Embryonic facial prominence (tissue), 1 donor: Measurements from ENCODE around the gene MAP3K5.
"Not testable (repeated sequence)": the region's sequence is repeated elsewhere in the genome, so short reads cannot be mapped to it uniquely, and the experiment has no call there.

Experiments
- DNase-seq: peaks from one replicate; pipeline ENCODE4 v3.0.0-alpha.2; 2016; ENCODE audit errors: extremely low spot score

MAP3K5 gene

DNA sequence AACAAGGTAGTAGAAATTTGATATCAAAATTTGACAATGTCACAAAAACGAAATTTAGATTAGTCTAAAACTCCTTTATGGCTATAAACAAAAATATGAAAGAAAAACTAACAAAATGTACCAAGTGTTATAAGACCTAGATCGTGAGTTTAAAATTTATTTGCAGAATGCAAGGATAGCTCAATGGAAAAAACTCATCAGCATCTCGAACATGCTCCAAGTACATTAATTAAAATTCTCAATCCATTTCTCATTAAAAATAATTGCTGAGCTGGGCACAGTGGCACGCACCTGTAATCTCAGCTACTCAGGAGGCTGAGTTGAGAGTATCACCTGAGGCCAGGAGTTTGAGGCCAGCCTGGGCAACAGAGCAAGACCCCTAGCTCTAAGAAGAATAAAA is 70.8 kb downstream of the MAP3K5 start:
- no peak for DNase-seq

DNA sequence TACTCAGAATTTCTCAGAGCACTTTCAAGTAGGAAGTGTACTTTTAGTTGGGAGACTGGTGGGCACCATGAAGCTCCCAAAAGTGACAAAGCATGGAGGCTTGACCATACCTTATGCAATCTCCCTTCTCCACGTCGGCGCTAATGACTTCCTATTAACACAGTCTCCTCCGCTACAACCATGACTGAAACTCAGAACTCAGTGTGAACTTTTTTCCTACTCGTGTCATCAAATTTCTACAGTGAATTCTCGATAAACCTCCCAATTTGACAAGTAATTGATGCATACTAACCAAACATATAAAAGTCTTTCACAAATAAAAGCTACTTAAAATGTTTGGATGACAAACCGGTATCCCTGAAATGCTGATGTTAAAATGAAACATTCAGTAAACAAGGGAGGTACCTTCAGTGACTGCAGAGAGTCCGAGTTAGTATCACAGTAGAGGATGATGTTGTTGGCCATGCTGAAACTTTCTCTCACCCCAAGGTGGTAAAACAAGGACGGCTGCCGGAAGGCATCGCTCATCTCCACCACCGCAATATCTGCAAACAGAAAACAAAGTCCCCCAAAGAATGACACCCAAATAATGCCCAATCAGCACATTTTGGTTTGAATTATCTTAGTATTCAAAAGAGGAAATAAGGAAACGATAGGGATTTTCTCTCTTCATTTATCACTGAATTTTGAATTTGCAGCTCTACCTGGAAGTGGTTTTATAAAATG is 72.1 kb downstream of the MAP3K5 start:
- no peak for DNase-seq

DNA sequence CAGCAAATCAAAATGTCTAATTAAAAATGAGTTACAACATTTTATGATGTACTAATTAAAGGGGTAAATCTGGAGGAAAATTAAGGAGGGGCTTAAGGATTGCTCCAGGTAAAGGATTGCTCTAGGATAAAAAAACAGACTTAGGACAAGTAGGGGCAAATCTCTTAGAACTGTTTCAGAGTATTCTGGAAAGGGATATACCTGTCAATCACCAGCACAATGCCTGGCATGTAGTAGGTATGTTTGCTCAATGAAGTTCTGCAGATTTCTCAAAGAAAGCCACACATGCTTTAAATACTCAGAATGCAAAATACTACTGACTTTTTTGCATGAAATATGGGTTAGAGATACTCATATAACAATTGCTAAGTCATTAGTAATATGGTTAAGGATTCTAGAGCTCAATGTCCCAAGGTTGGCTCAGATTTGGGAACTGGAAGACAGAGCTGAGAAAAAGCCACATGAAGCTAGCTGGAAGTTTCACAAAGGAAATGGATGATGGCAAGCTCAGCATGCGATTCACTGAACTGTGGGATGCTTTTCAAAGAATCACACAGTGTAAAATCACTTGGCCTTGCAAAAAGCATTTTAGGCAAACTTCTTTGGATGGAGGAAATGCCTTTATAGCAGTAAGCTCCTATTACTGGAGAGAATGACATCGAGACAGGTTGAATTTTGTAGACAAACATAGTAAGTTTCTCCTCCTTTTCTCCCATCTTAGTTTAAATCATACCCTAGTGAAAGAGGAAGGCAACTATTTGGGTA is 72.8 kb downstream of the MAP3K5 start:
- DNase-seq = no peak

DNA sequence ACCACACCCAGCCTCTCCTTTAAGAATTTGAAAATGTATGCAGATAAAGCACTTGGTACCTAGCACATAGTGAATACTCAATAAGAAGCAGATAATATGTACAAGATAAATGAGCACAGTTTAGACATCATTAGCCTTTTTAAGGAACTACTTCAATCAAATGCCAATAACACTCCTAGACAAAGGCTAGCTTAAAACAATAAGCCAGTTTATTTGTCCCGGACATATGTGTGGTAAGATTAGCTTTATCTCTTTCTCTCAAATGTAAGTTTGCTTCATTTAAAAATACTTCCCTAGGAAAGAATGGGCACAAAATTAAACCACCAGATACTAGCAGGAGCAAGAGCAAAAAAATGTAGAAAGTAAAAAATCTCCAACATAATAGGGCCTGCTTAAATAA is 73.8 kb downstream of the MAP3K5 start:
- DNase-seq = no peak

DNA sequence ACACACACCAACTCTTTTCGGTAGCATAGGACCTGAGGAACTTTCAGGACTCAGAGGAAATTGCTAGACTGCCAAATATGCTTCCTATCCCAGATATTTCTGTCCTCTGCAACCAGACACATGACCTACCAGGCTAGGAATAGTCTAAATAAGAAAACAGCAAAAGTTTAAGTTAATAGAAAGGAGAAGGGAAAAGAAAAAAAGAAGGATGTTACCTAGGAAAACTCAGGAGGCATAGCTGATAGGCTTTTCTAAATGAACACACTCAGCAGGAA is 74.6 kb downstream of the MAP3K5 start:
- no peak for DNase-seq

DNA sequence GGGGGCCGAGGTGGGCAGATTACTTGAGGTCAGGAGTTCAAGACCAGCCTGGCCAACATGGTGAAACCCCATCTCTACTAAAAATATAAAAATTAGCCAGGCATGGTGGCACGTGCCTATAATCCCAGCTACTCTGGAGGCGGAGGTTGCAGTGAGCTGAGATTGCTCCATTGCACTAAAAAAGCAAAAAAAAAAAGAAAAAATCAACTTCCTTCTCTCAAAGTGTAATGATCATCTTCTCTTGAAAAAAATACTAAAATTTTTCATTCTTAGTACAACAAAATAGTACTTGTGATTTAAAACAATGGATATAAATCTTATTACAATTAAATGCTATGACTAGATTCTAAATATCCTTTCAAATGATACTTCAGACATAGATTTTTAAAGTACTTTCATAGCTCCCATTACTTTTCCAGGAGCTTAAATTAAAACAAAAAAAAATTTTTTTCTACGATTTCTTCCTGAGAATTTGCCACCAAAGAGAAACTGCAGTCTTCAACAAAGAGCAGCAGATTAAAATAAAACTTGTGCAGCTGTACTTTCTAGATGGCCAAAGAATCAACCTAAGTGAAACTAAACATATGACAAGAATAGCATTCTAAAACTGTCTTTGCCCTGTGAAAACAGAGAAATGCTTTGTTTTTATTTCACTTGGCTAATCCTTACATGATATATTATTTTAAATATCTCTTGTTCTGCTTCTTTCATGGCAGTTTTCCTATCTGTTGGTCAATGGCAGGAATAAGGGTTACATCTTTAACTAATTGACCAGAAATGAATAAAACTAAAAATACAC is 75.2 kb downstream of the MAP3K5 start:
- DNase-seq = no peak

DNA sequence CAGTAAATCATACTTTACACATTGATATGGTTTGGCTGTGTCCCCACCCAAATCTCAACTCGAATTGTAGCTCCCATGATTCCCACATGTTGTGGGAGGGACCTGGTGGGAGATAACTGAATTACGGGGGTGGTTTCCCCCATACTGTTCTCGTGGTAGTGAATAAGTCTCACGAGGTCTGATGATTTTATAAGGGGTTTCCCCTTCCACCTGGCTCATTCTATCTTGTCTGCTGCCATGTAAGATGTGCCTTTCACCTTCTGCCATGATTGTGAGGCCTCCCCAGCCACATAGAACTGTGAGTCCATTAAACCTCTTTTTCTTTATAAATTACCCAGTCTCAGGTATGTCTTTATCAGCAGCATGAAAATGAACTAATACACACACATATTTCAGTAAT is 79.6 kb downstream of the MAP3K5 start:
- not testable (repeated sequence) for DNase-seq

DNA sequence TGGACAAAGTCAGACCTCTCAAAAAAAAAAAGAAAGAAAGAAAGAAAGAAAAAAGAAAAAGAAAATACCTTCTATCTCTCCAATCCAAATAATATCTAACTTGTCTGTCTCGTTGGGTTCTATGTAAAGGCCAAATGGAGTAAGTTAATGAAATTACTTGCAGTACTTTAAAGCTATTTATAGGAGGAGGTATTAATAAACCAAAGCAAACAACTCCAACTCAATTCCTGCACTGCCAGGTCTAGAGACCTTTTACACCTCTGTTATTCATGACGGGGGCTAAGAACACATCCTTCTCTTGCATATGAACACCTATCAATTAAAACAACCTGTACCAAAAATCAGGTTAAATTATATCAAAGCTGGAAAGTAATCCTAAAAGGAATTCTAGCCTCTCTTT is 80.6 kb downstream of the MAP3K5 start:
- no peak for DNase-seq

DNA sequence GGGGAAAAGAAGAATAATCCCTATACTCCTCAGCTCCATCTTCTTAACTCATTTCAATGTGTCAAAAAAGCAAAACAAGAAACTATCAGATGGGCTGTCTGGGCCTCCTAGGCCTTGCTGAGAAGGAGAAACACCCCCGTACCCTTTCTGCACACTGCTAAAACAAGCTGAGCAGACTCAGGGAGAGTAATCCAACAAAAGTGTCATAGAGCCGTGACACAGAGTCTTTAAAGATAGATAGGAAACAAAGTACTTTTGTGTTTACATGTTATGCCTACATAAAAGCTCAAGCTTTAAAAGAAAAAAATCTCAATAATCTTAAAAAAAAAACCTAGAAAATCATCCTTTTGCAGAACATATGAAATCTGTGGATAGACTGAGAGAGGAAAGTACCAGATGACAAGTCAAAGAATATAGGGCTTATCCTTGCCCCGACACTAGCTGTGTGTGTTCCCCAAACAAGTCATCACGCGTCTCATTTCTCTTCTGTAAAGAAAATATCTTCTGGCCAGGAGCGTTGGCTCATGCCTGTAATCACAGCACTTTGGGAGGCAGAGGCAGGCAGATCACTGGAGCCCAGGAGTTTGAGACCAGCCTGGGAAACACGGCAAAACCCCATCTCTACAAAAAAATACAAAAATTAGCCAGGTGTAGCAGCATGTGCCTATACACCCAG is 81.3 kb downstream of the MAP3K5 start:
- DNase-seq = no peak

DNA sequence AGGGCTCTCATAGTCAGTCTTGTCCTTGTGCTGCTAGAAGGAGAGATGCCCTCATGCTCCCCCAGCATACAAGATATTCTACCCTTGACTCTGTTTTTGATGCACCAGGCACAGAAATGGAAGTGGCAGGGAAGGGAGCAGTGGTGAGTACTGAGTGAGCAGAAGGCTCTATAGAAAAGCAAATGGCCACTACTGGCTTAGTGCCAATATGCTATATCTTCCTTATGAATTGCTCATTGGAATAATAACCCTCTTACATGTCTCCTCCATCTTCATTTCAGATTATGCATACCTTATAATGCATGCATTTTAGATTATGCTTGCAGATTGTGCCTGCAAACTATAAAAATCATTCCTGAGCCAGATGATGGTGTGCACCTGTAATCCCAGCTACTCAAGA is 82.8 kb downstream of the MAP3K5 start:
- no peak for DNase-seq

DNA sequence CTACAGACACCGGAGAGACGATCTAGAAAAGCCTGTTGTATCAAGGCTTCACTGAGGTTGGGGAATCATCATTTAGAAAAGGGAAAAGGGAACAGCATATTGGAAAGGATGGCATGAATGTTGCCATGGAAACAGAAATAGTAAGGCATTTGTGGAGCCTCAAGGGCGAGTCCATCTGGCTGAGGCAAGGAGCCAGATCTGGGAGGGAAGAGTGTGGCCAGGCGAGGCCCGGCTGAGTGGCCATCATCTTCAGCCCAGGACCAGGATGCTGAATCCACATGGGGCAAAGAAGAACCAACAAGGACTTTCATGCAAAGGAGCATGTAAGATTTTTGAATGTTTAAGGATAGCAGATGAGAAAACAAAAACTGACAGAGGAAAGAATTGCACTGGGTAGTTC is 85.8 kb downstream of the MAP3K5 start:
- DNase-seq = no peak

DNA sequence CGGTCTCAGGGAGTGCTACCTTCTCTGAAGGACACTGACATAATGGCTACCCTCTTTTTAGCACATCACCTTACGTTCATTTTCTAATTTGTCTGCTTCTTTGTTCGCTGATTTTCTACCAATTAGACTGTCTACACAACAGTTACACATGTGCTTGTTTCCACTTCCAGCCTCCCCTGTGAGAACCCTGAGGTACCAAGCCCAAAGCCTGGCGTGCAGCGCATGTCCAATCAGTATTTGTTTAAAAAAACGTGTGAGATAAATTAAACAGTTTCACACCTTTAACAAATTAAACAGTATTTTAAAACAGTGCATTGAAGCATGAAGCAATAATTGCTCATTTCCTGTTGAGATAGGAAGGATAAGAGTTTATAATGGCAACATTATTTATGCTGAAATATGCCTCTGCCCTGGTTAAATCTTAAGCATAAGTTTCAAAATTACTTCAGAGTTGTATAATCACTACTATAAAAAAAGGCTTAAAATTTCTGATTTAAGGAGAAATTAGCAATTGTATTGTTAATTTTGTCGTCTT is 88.9 kb downstream of the MAP3K5 start:
- no peak for DNase-seq

DNA sequence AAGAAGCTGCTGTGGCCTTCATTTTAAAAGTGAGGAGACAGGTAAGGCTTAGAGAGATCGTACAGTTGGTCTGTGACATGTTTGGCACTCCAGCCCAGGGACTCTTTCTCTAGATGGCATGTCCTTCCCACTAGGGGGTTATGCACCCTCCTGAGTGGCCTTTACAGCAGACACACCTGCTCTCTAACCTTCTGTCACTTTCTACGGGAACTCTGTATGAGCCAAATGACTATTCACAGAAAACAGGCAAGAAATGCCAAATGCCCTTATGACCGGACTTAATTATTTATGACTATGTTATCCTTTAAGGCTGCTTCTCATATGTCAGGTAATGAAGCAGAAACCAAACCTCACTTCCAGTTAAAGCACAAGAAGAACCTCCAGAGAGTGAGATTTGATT is 91.2 kb downstream of the MAP3K5 start:
- DNase-seq = no peak

DNA sequence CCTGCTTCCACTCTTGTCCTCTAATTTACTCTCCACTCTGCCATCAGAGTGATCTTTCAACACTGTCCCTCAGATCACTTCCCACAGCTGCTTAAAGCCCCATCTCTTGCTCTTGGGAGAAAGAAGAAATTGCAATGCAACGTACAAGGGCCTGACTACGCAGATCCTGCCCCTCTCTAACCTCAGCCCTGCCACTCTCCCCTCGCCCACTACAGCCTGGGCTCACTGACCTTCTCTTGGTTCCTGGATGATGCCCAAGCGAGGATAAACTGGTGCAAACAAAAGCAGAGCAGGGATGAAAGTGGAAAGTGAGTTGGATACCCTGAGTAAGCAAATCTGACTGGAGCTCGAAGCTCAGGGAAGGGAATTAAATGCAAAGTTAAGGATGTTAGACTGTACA is 92.9 kb downstream of the MAP3K5 start:
- no peak for DNase-seq

DNA sequence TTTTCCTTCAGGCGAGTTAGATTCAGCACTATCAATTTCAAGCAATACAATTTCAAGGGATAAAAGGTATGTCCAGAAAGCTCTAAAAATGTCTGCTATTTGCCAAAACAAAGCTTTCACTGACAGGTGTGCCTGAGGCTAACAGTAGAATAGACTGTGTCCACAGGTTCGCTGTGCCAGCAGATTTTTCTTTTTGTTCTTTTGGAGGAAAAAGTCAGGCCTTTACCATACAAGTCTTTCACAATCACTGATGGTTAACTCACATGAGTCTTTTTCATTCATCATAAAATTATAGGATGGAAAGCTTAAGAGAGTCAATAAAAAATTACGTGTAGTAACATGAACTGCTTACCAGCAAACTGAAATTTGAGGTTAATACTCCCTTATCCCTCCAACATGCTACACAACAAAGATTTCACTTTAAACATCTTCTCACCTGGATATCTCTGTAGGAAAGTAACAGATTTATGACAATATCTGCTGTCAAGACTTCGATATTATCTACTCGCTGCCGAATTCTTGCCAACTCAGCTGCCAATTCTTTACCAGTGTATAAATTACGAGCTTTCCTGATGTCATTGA is 95.4 kb downstream of the MAP3K5 start:
- DNase-seq = no peak

DNA sequence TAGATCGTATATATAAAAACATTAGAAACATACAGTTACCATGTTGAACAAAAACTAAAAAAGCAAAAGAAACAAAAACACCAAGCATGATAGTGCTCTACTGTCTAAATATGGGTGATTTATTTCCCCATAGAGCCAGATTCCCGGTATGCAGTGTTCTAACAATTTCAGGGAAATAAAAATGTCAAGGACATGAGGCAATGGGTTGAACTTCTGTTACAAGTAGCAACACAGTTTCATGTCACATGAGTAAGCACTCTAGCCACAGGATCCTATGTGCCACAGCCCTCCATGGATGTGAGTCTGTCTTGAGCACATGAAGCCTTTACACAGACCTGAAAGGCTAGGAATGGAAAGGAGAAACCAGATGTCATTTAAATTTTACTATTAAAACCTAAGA is 96.0 kb downstream of the MAP3K5 start:
- no peak for DNase-seq

DNA sequence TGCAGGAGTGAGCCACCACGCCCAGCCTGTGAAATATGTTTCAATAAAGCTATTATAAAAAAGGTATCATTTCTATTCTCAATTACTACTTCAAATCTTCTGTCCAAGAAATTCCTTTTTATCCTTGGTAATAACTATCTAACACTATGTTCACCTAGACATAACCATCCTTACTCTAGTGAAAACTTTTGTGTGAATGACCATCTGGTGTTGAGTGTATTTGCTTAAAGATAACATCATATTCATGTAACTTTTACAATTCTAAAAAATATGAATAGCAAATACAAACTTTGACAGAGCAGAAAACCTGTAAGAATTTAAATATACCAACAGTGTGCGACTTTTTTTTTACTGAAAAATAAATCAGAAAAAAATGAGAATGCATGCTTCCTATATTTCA is 96.9 kb downstream of the MAP3K5 start:
- DNase-seq = no peak

DNA sequence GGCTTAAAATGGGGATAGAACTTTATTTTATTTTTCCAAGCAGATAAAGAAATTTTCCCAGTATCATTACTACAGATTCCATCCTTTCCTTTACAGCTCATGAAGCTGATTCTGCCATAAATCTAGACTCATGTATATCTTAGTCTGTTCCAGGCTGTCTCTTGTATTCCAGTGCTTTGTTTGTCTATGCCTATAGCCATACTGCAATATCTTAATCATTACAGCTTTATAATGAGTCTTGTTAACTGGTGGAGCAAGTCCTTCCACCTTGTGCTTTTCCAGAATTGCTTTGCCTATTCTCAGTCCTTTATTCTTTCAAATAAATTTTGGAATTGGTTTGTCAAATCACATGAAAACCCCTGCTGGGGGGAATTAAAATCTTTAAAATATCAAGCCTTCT is 99.2 kb downstream of the MAP3K5 start:
- no peak for DNase-seq

DNA sequence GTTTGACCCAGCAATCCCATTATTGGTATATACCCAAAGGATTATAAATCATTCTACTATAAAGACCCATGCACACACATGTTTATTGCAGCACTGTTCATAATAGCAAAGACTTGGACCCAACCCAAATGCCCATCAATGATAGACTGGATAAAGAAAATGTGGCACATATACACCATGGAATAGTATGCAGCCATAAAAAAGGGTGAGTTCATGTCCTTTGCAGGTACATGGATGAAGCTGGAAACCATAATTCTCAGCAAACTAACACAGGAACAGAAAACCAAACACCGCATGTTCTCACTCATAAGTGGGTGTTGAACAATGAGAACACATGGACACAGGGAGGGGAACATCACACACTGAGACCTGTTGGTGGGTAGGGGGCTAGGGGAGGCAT is 104.4 kb downstream of the MAP3K5 start:
- DNase-seq = not testable (repeated sequence)

DNA sequence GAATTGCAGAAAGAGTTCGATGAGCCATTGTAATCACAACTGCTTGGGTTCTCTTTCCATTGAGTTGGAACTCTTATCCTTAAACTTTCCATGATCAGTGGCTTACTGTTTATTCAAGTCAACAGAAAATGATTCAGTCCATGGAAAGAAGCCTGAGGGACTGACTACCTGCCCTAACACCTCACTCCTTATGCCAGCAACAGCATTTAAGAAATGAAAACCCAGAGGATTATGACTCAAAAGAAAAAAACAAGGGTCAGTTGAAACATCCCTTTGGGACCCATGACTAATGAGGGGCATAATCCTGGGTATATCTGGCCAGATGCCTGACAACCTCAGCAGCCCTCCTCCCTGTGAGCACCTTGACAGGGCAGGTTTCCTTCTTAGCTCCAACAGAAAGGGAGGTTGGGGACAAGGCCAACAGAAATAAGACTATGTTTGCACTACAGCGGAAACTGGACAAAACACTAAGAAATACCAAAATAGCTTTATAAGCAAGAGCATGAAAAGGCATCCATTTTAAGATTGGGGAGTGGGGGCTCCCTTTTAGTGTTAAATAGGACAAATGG is 106.7 kb downstream of the MAP3K5 start:
- DNase-seq = no peak

DNA sequence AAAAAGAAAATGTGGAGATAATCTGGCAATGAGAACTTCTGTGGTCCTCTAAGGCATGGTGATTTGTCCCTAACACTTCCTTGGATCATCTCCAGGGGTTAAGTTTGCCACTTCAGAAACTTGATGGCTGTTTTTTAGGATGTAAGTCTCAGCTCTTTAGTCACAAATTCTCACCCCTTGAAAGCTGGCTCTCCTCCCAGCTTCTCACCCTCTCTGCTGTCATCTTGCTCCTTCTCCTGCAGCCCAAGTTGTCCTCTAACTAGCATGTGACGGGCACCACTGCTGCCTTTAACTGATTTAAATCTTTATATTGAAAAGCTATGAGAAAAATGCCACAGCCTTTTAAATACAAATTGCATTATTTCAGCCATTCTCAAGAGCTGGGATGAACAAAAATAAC is 107.8 kb downstream of the MAP3K5 start:
- DNase-seq = no peak
